GM12875 (cell line): ENCODE measurements around the gene SLFN12L.
"Not testable (repeated sequence)": the region's sequence is repeated elsewhere in the genome, so short reads cannot be mapped to it uniquely, and the experiment has no call there.

Experiments
- H3K4me3 ChIP-seq: one replicate; pipeline ENCODE4 v1.5.1; 2011; ENCODE audit warnings: low read depth, low read length, control low read depth
- TF ChIP-seq, protein P1 (sequence below): IDR thresholded peaks from 2 replicates; pipeline ENCODE4 v1.5.1; 2011; ENCODE audit warnings: low read depth, mild to moderate bottlenecking, control low read depth, inconsistent platforms, low read length, moderate library complexity, borderline replicate concordance; ENCODE audit not compliant: insufficient read depth

Gene SLFN12L

GRCh38 chr17:35545150-35545549 lies 7.7 kb upstream of the SLFN12L start:
- TF ChIP-seq, protein P1, sequence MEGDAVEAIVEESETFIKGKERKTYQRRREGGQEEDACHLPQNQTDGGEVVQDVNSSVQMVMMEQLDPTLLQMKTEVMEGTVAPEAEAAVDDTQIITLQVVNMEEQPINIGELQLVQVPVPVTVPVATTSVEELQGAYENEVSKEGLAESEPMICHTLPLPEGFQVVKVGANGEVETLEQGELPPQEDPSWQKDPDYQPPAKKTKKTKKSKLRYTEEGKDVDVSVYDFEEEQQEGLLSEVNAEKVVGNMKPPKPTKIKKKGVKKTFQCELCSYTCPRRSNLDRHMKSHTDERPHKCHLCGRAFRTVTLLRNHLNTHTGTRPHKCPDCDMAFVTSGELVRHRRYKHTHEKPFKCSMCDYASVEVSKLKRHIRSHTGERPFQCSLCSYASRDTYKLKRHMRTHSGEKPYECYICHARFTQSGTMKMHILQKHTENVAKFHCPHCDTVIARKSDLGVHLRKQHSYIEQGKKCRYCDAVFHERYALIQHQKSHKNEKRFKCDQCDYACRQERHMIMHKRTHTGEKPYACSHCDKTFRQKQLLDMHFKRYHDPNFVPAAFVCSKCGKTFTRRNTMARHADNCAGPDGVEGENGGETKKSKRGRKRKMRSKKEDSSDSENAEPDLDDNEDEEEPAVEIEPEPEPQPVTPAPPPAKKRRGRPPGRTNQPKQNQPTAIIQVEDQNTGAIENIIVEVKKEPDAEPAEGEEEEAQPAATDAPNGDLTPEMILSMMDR = no peak
- H3K4me3 ChIP-seq = no peak overlapping the region

- H3K4me3 ChIP-seq = no peak overlapping the region
- TF ChIP-seq, protein P1 = no peak
Measured at GRCh38 chr17:35543856-35544255, 6.4 kb upstream of the SLFN12L start.

DNA sequence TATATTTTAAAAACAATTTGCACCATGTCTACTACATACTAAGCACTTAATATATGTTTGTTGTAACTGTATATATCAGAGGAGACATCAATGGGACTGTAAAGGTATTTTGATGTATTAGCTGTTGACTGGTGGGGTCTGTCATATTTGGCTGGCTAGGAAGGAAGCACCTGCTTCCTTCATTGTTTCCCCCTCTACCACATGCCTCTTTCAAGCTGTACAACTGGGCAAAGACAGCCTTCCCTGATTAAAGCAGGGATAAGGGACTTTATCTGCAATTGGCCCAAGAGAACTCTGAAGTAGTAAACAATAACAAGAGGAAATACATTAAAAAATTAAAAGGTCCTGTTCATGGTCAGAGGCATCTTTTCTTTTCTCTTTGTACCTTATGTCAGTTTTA lies 5.5 kb upstream of the SLFN12L start:
- TF ChIP-seq, protein P1 = no peak
- H3K4me3 ChIP-seq = no peak overlapping the region

- TF ChIP-seq, protein P1 = no peak
- H3K4me3 ChIP-seq = no peak overlapping the region
Measured at GRCh38 chr17:35541434-35541833, 4.0 kb upstream of the SLFN12L start.

GRCh38 chr17:35540589-35541404 lies 3.3 kb upstream of the SLFN12L start:
- TF ChIP-seq, protein P1 = no peak
- peak overlapping the region; percentile 18 for H3K4me3 ChIP-seq

DNA sequence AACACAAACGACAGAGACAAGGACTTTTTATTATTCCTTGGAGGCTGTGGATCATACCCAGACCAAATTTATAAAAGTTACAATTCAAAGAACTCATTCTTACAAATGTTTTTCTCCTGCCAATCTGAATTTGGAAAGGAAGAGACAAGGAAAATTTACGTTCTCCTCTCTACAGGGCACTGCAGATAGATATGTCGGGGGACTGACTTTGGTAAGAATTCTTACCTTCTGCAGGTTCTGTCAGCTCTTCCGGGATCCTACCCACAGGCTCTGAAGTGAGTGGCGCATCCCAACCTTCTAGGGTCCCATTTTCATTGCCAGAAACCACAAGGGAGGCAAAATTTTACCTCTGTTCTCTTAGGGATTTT lies 2.2 kb upstream of the SLFN12L start:
- no peak overlapping the region for H3K4me3 ChIP-seq
- TF ChIP-seq, protein P1 = no peak

- no peak overlapping the region for H3K4me3 ChIP-seq
- TF ChIP-seq, protein P1 = no peak
Measured at GRCh38 chr17:35536664-35537171, 760 bp downstream of the SLFN12L start.

DNA sequence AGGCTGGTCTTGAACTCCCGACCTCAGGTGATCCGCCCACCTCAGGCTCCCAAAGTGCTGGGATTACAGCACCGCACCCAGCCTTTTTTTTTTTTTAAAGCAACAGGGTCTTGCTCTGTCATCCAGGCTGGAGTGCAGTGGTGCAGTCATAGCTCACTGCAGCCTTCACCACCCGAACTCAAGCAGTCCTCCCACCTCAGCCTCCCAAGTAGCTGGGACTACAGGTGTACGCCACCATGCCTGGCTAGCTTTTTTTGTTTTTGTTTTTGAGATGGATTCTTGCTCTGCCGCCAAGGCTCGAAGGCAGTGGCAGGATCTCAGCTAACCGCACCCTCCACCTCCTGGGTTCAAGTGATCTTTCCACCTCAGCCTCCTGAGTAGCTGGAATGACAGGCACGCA lies 2.1 kb downstream of the SLFN12L start:
- not testable (repeated sequence) for H3K4me3 ChIP-seq
